SU-DHL-6 (cell line): ENCODE data around the gene CARMIL3.

Source experiments
- EZH2phosphoT487 ChIP-seq: fragments of 200-600 bp; sonication (generic), shearing (Covaris generic); conservative IDR thresholded peaks from 2 replicates; pipeline ENCODE4 v1.6.1; 2018; ENCODE audit warnings: mild to moderate bottlenecking, antibody characterized with exemption, low read length, moderate library complexity, mixed read lengths
- TF ChIP-seq, protein P1 (sequence below): fragments of 200-600 bp; sonication (generic); IDR thresholded peaks from one replicate; pipeline ENCODE4 v1.5.1; 2017; ENCODE audit warnings: antibody characterized with exemption, mild to moderate bottlenecking, low read length, moderate library complexity; ENCODE audit not compliant: insufficient read depth, poor library complexity, severe bottlenecking

DNA sequence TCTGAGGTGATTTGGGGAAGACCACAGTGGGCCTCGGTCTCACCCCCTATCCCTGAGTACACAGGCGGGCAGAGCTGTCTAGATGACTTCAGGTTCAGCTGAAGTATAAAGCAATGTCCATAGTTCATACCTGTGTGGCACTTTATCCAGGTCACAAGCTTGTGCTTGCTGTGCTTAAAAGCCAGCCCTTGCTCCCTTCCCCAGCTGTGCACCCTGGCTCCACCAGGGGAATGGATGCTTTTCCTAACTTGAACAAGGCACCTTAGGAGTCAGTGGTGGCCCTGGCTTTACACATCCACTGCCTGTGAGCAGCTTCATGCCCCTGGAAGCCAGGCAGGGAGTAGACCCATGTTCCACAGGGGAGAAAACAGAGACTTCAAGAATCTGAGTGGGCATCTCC is 5.5 kb downstream of the CARMIL3 start:
- TF ChIP-seq, protein P1, sequence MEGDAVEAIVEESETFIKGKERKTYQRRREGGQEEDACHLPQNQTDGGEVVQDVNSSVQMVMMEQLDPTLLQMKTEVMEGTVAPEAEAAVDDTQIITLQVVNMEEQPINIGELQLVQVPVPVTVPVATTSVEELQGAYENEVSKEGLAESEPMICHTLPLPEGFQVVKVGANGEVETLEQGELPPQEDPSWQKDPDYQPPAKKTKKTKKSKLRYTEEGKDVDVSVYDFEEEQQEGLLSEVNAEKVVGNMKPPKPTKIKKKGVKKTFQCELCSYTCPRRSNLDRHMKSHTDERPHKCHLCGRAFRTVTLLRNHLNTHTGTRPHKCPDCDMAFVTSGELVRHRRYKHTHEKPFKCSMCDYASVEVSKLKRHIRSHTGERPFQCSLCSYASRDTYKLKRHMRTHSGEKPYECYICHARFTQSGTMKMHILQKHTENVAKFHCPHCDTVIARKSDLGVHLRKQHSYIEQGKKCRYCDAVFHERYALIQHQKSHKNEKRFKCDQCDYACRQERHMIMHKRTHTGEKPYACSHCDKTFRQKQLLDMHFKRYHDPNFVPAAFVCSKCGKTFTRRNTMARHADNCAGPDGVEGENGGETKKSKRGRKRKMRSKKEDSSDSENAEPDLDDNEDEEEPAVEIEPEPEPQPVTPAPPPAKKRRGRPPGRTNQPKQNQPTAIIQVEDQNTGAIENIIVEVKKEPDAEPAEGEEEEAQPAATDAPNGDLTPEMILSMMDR: no peak
- no peak for TF ChIP-seq EZH2phosphoT487
